Measurements from ENCODE around the gene DOCK1.
A peak's percentile ranks its signal among the peaks of the same experiment; 100 is the strongest.

Gene DOCK1

DNA sequence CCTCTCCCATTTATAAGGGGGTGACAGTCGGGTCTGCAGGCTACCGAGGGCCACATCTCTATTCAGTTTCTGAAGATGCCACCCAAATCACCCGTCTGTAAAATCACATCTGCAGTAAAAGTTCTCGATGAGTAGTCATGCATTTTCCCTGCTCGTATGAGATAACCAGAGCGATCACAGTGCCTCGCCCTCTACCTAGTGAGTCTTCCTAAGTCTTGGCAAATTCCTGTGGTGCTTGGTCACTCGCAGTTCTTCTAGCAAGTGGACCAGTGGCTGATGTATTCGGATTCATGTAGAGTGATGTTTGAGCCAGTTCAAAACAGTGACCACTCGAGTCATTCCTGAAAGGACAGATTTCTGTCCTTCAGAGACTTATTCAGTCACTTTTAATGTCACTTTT is 246.3 kb downstream of the DOCK1 start:
- H2BK120ac ChIP-seq (ENCODE audit: low read depth, low read length) = no peak overlapping the region
- no peak overlapping the region for H3K4me2 ChIP-seq (ENCODE audit: low read length, poor library complexity, severe bottlenecking)
- H2BK12ac ChIP-seq (ENCODE audit: low read length in 2 of 2) = peak overlapping the region; percentile 56 to 87
- H3K36me3 ChIP-seq (ENCODE audit: control insufficient read depth in 1 of 2, insufficient read depth in 2 of 2, low read depth in 1 of 2, low read length in 2 of 2) = peaks cover 0 to 4% of the 10 kb centered on the region in 2 experiments
- H3K27me3 ChIP-seq (ENCODE audit: control insufficient read depth in 1 of 2, insufficient read depth in 1 of 2, low read length in 2 of 2) = no peaks in the 10 kb centered on the region
- H3K79me1 ChIP-seq (replicated peaks; ENCODE audit: low read length, poor library complexity, severe bottlenecking) = peaks cover 14% of the 10 kb centered on the region
- no peak overlapping the region for H2AK5ac ChIP-seq (ENCODE audit: low read length, severe bottlenecking)
- no peak overlapping the region for H3K9ac ChIP-seq (ENCODE audit: low read length)
- peak; percentile 56 for DNase-seq
- H2BK5ac ChIP-seq (ENCODE audit: low read depth, low read length, poor library complexity, severe bottlenecking) = no peak overlapping the region
- no peak overlapping the region for H3K14ac ChIP-seq (ENCODE audit: low read length in 2 of 2)
- no peak overlapping the region for H3K27ac ChIP-seq (ENCODE audit: low read length, poor library complexity, severe bottlenecking)
- H4K8ac ChIP-seq (ENCODE audit: low read length) = no peak overlapping the region
- no peak overlapping the region for H3K4me3 ChIP-seq (ENCODE audit: insufficient read depth in 1 of 2, low read depth in 1 of 2, low read length in 2 of 2)
- H2BK15ac ChIP-seq (ENCODE audit: low read depth, poor library complexity, severe bottlenecking) = no peak overlapping the region
- no peaks in the 10 kb centered on the region for H3K9me3 ChIP-seq (ENCODE audit: control insufficient read depth, low read length)
- H3K4ac ChIP-seq (ENCODE audit: low read depth in 1 of 2, low read length in 2 of 2) = peak overlapping the region; percentile 81 to 88
- H2AFZ ChIP-seq (ENCODE audit: low read depth, low read length) = no peak overlapping the region
- 52% methylated on average over 10 of the region's 10 CpGs for WGBS
- no peak overlapping the region for H4K91ac ChIP-seq (ENCODE audit: low read length)
- H3K4me1 ChIP-seq (ENCODE audit: control insufficient read depth, insufficient read depth, low read depth, low read length) = peaks cover 19% of the 10 kb centered on the region
- peak overlapping the region in 1 of 2 experiments; percentile 45 for H3K18ac ChIP-seq (ENCODE audit: low read depth in 1 of 2, low read length in 2 of 2)
- no peak overlapping the region for H3K23ac ChIP-seq (ENCODE audit: low read length in 2 of 2)

DNA sequence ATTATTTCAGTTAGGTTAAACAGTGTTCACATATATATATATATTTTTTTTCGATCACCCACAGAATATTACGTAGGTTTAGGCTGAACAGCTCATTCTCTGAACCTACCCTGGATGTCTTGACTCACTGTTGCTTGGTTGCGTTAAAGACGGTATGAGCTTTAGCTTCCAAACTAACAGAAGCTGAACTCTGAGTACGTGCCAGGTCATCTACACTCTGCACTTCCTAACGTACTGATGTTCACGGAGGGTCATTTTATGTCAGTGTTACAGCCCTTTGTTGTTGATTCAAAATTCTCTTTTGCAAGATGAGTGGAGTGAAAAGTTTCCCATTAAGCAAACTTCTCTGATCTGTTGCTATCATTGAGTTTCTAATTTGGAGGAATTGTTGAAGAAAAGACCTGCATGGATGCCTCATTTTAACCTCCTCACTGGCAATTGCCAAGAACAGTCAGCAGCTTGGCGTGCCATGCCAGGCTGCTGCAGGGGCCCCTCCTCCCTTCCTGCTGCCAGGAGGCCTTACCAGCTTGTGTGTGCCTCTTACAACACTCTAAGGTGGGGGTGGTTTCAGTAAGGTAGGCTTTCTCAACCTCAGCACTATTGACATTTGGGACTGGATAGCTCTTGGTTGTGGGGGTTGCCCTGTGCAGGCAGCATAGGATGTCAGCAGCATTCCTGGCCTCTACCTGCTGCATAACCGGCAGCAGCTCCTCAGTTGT is 246.9 kb downstream of the DOCK1 start:
- Histone ChIP-seq H2BK12ac (ENCODE audit: low read length in 2 of 2) (peak overlapping the region; percentile 33 to 100), H3K79me1 (replicated peaks; ENCODE audit: low read length, poor library complexity, severe bottlenecking) (peaks cover 13% of the 10 kb centered on the region), H3K4me2 (ENCODE audit: low read length, poor library complexity, severe bottlenecking) (no peak overlapping the region), H3K18ac (ENCODE audit: low read depth in 1 of 2, low read length in 2 of 2) (peak overlapping the region; percentile 71 to 79), H3K27ac (ENCODE audit: low read length, poor library complexity, severe bottlenecking) (no peak overlapping the region), H3K36me3 (ENCODE audit: control insufficient read depth in 1 of 2, insufficient read depth in 2 of 2, low read depth in 1 of 2, low read length in 2 of 2) (peaks cover 0 to 4% of the 10 kb centered on the region in 2 experiments), H3K9ac (ENCODE audit: low read length) (no peak overlapping the region), H4K8ac (ENCODE audit: low read length) (peak overlapping the region; percentile 9), H3K4ac (ENCODE audit: low read depth in 1 of 2, low read length in 2 of 2) (peak overlapping the region; percentile 19 to 93), H4K91ac (ENCODE audit: low read length) (peak overlapping the region; percentile 79), H3K27me3 (ENCODE audit: control insufficient read depth in 1 of 2, insufficient read depth in 1 of 2, low read length in 2 of 2) (no peaks in the 10 kb centered on the region), H3K4me1 (ENCODE audit: control insufficient read depth, insufficient read depth, low read depth, low read length) (peaks cover 19% of the 10 kb centered on the region), H2BK5ac (ENCODE audit: low read depth, low read length, poor library complexity, severe bottlenecking) (no peak overlapping the region), H3K14ac (ENCODE audit: low read length in 2 of 2) (peak overlapping the region in 1 of 2 experiments; percentile 12), H3K4me3 (ENCODE audit: insufficient read depth in 1 of 2, low read depth in 1 of 2, low read length in 2 of 2) (no peak overlapping the region), H2BK15ac (ENCODE audit: low read depth, poor library complexity, severe bottlenecking) (peak overlapping the region; percentile 8), H2AK5ac (ENCODE audit: low read length, severe bottlenecking) (no peak overlapping the region), H2AFZ (ENCODE audit: low read depth, low read length) (no peak overlapping the region), H2BK120ac (ENCODE audit: low read depth, low read length) (peak overlapping the region; percentile 29), H3K23ac (ENCODE audit: low read length in 2 of 2) (peak overlapping the region in 1 of 2 experiments; percentile 91), H3K9me3 (ENCODE audit: control insufficient read depth, low read length) (no peaks in the 10 kb centered on the region)
- WGBS = 86% methylated on average over 9 of the region's 9 CpGs
- DNase-seq = peak; percentile 59

DNA sequence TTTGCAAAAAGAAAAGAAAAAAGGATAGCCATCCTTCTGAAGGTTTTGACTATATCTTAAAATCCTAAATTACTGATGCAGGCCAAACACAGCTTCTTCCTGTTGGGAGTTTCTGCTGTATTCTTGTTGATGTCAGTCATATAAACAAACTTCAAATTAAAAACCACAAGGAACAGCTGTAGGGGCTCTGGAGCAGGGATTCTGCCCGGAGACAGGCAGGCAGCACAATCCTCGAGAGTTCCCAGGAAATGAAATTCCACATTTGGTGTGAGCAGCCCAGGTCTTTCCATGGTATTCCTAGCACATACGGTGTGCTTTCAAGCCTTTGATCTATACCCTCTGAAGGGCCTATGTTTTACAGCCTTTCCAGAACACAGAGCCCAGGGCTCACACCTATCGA is 248.0 kb downstream of the DOCK1 start:
- H3K36me3 ChIP-seq (ENCODE audit: control insufficient read depth in 1 of 2, insufficient read depth in 2 of 2, low read depth in 1 of 2, low read length in 2 of 2) = peaks cover 0 to 4% of the 10 kb centered on the region in 2 experiments
- WGBS = 1% methylated on average over 3 of the region's 4 CpGs
- no peak overlapping the region for H2BK15ac ChIP-seq (ENCODE audit: low read depth, poor library complexity, severe bottlenecking)
- no peak overlapping the region for H2BK5ac ChIP-seq (ENCODE audit: low read depth, low read length, poor library complexity, severe bottlenecking)
- no peak overlapping the region for H2BK120ac ChIP-seq (ENCODE audit: low read depth, low read length)
- H4K91ac ChIP-seq (ENCODE audit: low read length) = no peak overlapping the region
- DNase-seq = peak; percentile 88
- H3K27me3 ChIP-seq (ENCODE audit: control insufficient read depth in 1 of 2, insufficient read depth in 1 of 2, low read length in 2 of 2) = no peaks in the 10 kb centered on the region
- no peak overlapping the region for H4K8ac ChIP-seq (ENCODE audit: low read length)
- no peak overlapping the region for H3K4me2 ChIP-seq (ENCODE audit: low read length, poor library complexity, severe bottlenecking)
- H3K9ac ChIP-seq (ENCODE audit: low read length) = no peak overlapping the region
- peak overlapping the region in 1 of 2 experiments; percentile 14 for H2BK12ac ChIP-seq (ENCODE audit: low read length in 2 of 2)
- no peak overlapping the region for H2AFZ ChIP-seq (ENCODE audit: low read depth, low read length)
- peak overlapping the region in 1 of 2 experiments; percentile 60 for H3K18ac ChIP-seq (ENCODE audit: low read depth in 1 of 2, low read length in 2 of 2)
- no peak overlapping the region for H3K14ac ChIP-seq (ENCODE audit: low read length in 2 of 2)
- H3K27ac ChIP-seq (ENCODE audit: low read length, poor library complexity, severe bottlenecking) = no peak overlapping the region
- H3K4me1 ChIP-seq (ENCODE audit: control insufficient read depth, insufficient read depth, low read depth, low read length) = peaks cover 13% of the 10 kb centered on the region
- H3K23ac ChIP-seq (ENCODE audit: low read length in 2 of 2) = no peak overlapping the region
- H3K9me3 ChIP-seq (ENCODE audit: control insufficient read depth, low read length) = no peaks in the 10 kb centered on the region
- H3K4ac ChIP-seq (ENCODE audit: low read depth in 1 of 2, low read length in 2 of 2) = no peak overlapping the region
- H2AK5ac ChIP-seq (ENCODE audit: low read length, severe bottlenecking) = no peak overlapping the region
- peaks cover 10% of the 10 kb centered on the region for H3K79me1 ChIP-seq (replicated peaks; ENCODE audit: low read length, poor library complexity, severe bottlenecking)
- no peak overlapping the region for H3K4me3 ChIP-seq (ENCODE audit: insufficient read depth in 1 of 2, low read depth in 1 of 2, low read length in 2 of 2)

DNA sequence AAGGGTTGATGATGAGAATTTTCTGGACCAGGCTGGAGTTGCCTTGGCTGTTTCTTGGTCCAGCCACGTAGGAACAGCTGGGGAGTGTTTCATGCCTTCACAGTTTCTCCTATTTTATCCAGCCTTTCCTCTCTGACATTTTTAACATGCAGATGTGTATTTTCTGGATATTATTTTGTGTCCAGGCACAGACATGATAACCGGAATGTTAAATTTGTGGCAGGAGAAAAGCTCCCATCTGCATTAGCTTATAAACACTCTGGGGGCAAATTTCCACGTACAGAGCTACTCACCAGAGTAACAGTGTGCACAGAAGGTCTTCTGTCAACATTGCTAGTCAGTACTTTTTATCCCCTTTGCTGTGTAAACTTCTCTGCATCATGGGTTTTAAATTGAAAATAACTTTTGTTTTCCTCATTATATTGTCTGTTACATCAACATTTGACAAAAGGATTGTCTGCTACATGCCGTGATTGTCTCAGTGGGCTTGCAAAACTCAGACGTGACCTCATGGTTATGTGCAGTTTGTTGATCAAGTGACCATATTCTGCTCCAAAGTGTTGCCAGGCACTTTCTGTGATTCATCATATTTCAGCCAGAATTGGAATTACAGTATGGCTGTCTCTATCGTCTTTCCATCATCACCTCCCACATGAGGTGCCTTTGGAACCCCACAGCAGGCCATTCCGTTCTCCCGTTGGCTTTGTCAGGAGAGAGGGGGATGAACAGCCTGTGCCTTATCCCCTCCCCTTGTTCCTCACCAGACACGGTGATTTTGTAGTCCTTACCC is 249.8 kb downstream of the DOCK1 start:
- Histone ChIP-seq H3K4me3 (ENCODE audit: insufficient read depth in 1 of 2, low read depth in 1 of 2, low read length in 2 of 2) (no peak overlapping the region), H3K27ac (ENCODE audit: low read length, poor library complexity, severe bottlenecking) (no peak overlapping the region), H3K14ac (ENCODE audit: low read length in 2 of 2) (peak overlapping the region in 1 of 2 experiments; percentile 6), H3K9me3 (ENCODE audit: control insufficient read depth, low read length) (no peaks in the 10 kb centered on the region), H3K9ac (ENCODE audit: low read length) (peak overlapping the region; percentile 85), H3K36me3 (ENCODE audit: control insufficient read depth in 1 of 2, insufficient read depth in 2 of 2, low read depth in 1 of 2, low read length in 2 of 2) (peaks cover 3 to 8% of the 10 kb centered on the region in 2 experiments), H2AK5ac (ENCODE audit: low read length, severe bottlenecking) (no peak overlapping the region), H3K4me1 (ENCODE audit: control insufficient read depth, insufficient read depth, low read depth, low read length) (peaks cover 9% of the 10 kb centered on the region), H2BK12ac (ENCODE audit: low read length in 2 of 2) (peak overlapping the region in 1 of 2 experiments; percentile 1), H4K8ac (ENCODE audit: low read length) (no peak overlapping the region), H2BK5ac (ENCODE audit: low read depth, low read length, poor library complexity, severe bottlenecking) (no peak overlapping the region), H3K4ac (ENCODE audit: low read depth in 1 of 2, low read length in 2 of 2) (no peak overlapping the region), H3K18ac (ENCODE audit: low read depth in 1 of 2, low read length in 2 of 2) (no peak overlapping the region), H4K91ac (ENCODE audit: low read length) (peak overlapping the region; percentile 8), H3K23ac (ENCODE audit: low read length in 2 of 2) (no peak overlapping the region), H2AFZ (ENCODE audit: low read depth, low read length) (no peak overlapping the region), H3K4me2 (ENCODE audit: low read length, poor library complexity, severe bottlenecking) (no peak overlapping the region), H3K79me1 (replicated peaks; ENCODE audit: low read length, poor library complexity, severe bottlenecking) (peaks cover 17% of the 10 kb centered on the region), H3K27me3 (ENCODE audit: control insufficient read depth in 1 of 2, insufficient read depth in 1 of 2, low read length in 2 of 2) (no peaks in the 10 kb centered on the region), H2BK15ac (ENCODE audit: low read depth, poor library complexity, severe bottlenecking) (peak overlapping the region; percentile 44), H2BK120ac (ENCODE audit: low read depth, low read length) (no peak overlapping the region)
- DNase-seq = peak; percentile 40
- 94% methylated on average over 8 of the region's 9 CpGs for WGBS
